ENCODE results near the gene BRIP1.

DNA sequence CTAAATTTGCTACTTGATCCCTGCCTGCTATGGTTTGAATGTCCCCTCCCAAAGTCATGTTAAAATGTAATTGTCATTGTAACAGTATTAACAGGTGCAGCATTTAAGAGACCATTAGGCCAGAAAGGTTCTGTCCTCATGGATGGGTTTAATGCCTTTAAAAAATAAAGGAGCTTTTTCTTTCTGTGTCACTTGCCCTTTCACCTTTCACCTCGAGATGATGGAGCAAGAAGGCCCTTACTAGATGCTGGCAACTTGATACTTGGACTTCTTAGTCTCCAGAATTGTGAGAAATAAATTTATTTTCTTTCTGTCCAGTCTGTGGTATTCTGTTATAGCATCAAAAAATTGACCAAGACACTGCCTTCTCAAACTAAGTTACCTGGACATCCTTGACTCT lies 98.5 kb downstream of the BRIP1 start:
- TF ChIP-seq POLR2A (IDR thresholded peaks at IDR 0.05; ENCODE audit: low read depth, low read length) (no peak), POLR2AphosphoS5 (IDR thresholded peaks at IDR 0.05; ENCODE audit: low read depth, low read length) (no peak), TAF1 (IDR thresholded peaks at IDR 0.05; ENCODE audit: borderline replicate concordance, low read depth, low read length) (no peak)
